SIG-M5 treated with dmso at 0.1 percent for 504 hours (cell line): ENCODE measurements around the gene CLK2.
"Not testable (repeated sequence)": the region's sequence is repeated elsewhere in the genome, so short reads cannot be mapped to it uniquely, and the experiment has no call there.

ENCODE experiments used
- DNase-seq: peaks from one replicate; lab custom pipeline; 2025; ENCODE audit not compliant: unreplicated experiment; lab: John Stamatoyannopoulos, UW

CLK2 gene

GRCh38 chr1:155214702-155215101, 58.6 kb downstream of the CLK2 start:
- DNase-seq: not testable (repeated sequence)
